PC-3 (cell line): ENCODE measurements around the gene AUP1. TPM values are rescaled to one million over a fixed set of nuclear protein-coding genes. Genes with fewer than 3 reads are reported as not detected.

Experiments
- ATAC-seq: fragments of 200-7000 bp; cut with Tn5 transposase; 2 replicates; pipeline ENCODE4 v1.9.1; 2020; ENCODE audit warnings: mild to moderate bottlenecking, moderate library complexity
- BruUV-seq: library from RNA; stranded (reverse); fragments of 400-500 nt; replicated peaks from 2 replicates; lab custom pipeline; 2021; lab: Mats Ljungman, UMichigan
- CTCF ChIA-PET: fragments of 300-600 bp; sonication (Branson Sonifier 250); formaldehyde crosslinking; loops from one replicate; lab custom pipeline; 2022; ENCODE audit warnings: antibody characterized with exemption; lab: Charles Lee
- POLR2A ChIA-PET: fragments of 300-600 bp; sonication (Branson Sonifier 250); formaldehyde crosslinking; loops from one replicate; lab custom pipeline; 2022; ENCODE audit warnings: antibody characterized with exemption; ENCODE audit not compliant: unreplicated experiment; lab: Charles Lee
- DNase-seq: peaks from one replicate; pipeline ENCODE4 v3.0.0-alpha.2; 2015
- H2AFZ ChIP-seq: fragments of 300-600 bp; sonication (generic); 2 replicates; pipeline ENCODE4 v1.6.0; 2016; ENCODE audit warnings: antibody characterized with exemption, low read length
- H3F3A ChIP-seq: fragments of 300-600 bp; sonication (generic); one replicate; pipeline ENCODE4 v1.6.0; 2017; ENCODE audit warnings: antibody characterized with exemption, low read length, control low read depth, mild to moderate bottlenecking; ENCODE audit not compliant: unreplicated experiment
- H3K27ac ChIP-seq: fragments of 300-600 bp; sonication (generic); 2 replicates; pipeline ENCODE4 v1.5.1; 2016; ENCODE audit warnings: mild to moderate bottlenecking, low read length
- H3K27me3 ChIP-seq: fragments of 300-600 bp; sonication (generic); 2 replicates; pipeline ENCODE4 v1.6.1; 2016; ENCODE audit warnings: low read length, mixed read lengths
- H3K36me3 ChIP-seq: fragments of 300-600 bp; sonication (generic); 2 replicates; pipeline ENCODE4 v1.6.1; 2016; ENCODE audit warnings: low read depth, mixed run types, low read length, mixed read lengths
- H3K4me1 ChIP-seq: fragments of 300-600 bp; sonication (generic); 2 replicates; pipeline ENCODE4 v1.5.1; 2016; ENCODE audit warnings: low read length; ENCODE audit not compliant: insufficient read depth
- H3K4me2 ChIP-seq: fragments of 300-600 bp; sonication (generic); 2 replicates; pipeline ENCODE4 v1.6.0; 2016; ENCODE audit warnings: low read length
- H3K4me3 ChIP-seq: fragments of 300-600 bp; sonication (generic); 2 replicates; pipeline ENCODE4 v1.5.1; 2016; ENCODE audit warnings: mild to moderate bottlenecking, low read length, mixed read lengths
- H3K79me2 ChIP-seq: fragments of 300-600 bp; sonication (generic); 2 replicates; pipeline ENCODE4 v1.6.1; 2017; ENCODE audit warnings: low read length, mixed read lengths
- H3K9ac ChIP-seq: fragments of 300-600 bp; sonication (generic); 2 replicates; pipeline ENCODE4 v1.6.0; 2016; ENCODE audit warnings: mild to moderate bottlenecking, low read length
- H3K9me2 ChIP-seq: fragments of 300-600 bp; sonication (generic); replicated peaks from 2 replicates; pipeline ENCODE4 v1.6.1; 2016; ENCODE audit warnings: mixed run types, low read length, mixed read lengths
- H3K9me3 ChIP-seq: fragments of 300-600 bp; sonication (generic); 2 replicates; pipeline ENCODE4 v1.6.1; 2016; ENCODE audit warnings: low read length, mixed read lengths
- H4K20me1 ChIP-seq: fragments of 300-600 bp; sonication (generic); 2 replicates; pipeline ENCODE4 v1.6.1; 2016; ENCODE audit warnings: low read length, mixed read lengths
- EZH2 ChIP-seq: fragments of 300-600 bp; sonication (generic); IDR thresholded peaks from one replicate; pipeline ENCODE4 v1.6.1; 2017; ENCODE audit warnings: antibody characterized with exemption, mild to moderate bottlenecking, low read length; ENCODE audit not compliant: unreplicated experiment
- EZH2phosphoT487 ChIP-seq: fragments of 300-600 bp; sonication (generic); IDR thresholded peaks from 2 replicates; pipeline ENCODE4 v1.6.1; 2018; ENCODE audit warnings: mild to moderate bottlenecking, antibody characterized with exemption, low read length, borderline replicate concordance
- intact Hi-C: fragments of 100-400 bp; cut with micrococcal nuclease; formaldehyde crosslinking; loops from 2 replicates; pipeline ENCODE4 v1.9.0; 2023
- total RNA-seq: library from RNA; depleted of rRNA; stranded (reverse); fragments of >200 nt; gene quantifications from 2 replicates; pipeline ENCODE4 v1.2.3, GENCODE V29; 2014
- TF ChIP-seq, protein P1 (sequence below): fragments of 300-600 bp; sonication (generic); conservative IDR thresholded peaks from 2 replicates; pipeline ENCODE4 v1.5.1; 2017; ENCODE audit warnings: antibody characterized with exemption, low read depth, mild to moderate bottlenecking, low read length

The AUP1 gene
- total RNA-seq, 1 experiment from 2014 or later: 233 TPM

DNA sequence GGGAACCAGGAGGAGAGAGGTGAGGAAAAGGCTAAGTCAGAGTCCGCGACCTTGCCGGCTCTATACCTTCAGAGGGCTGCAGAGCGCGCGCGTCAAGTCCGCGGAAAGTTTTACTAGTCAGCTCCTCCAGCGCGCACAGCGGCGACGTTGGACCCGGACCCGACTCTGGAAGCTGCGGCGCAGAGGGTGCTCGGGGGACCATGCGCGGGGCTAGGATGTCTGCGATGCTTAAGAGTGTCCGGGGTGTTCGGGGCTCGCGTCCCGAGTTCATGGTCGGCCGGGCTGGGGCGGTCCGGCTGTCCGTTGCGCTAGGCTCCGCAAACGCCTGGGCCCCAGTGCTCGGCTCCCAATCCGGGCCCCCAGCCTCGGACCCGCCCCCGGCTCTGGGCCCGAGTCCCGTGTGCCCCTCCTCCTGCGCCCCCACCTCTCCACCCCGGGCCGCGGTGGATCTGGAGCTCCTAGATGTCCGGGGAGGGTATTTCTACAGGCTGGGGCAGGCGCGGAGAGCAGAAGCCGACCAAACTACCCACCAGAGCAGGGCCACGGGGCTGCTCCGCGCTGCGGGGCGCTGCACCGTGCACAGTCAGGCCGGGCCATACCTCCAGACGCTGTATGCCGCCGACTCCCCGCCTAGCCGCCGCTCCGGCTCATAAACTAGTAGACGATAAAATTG, 30.1 kb downstream of the AUP1 start, which contains the start of gene LBX2:
TSS of gene LBX2 (minus strand) at position 337 of the 673 bp plus-strand sequence. CDS start at position 271, 66 bp downstream.
- intact Hi-C loops: no loop called here
- Histone ChIP-seq H3K9me3 (no peaks in the 10 kb centered on the region), H3K27ac (no peak within 1 kb of the TSS), H4K20me1 (no peaks in the 10 kb centered on the region), H3K79me2 (no peaks in the 10 kb centered on the region), H3K27me3 (no peaks in the 10 kb centered on the region), H3K9me2 (no peaks in the 10 kb centered on the region), H2AFZ (peak within 1 kb of the TSS; percentile 87), H3K4me1 (peaks cover 19% of the 10 kb centered on the region), H3K36me3 (no peaks in the 10 kb centered on the region), H3K4me3 (peak within 1 kb of the TSS; percentile 67), H3K4me2 (peak within 1 kb of the TSS; percentile 94), H3F3A (no peaks in the 10 kb centered on the region), H3K9ac (peak within 1 kb of the TSS; percentile 19; the same call in 1 of the 2 replicates)
- DNase-seq (no peak), ATAC-seq (no peak)
- CTCF ChIA-PET: no interaction called here
- TF ChIP-seq, protein P1, sequence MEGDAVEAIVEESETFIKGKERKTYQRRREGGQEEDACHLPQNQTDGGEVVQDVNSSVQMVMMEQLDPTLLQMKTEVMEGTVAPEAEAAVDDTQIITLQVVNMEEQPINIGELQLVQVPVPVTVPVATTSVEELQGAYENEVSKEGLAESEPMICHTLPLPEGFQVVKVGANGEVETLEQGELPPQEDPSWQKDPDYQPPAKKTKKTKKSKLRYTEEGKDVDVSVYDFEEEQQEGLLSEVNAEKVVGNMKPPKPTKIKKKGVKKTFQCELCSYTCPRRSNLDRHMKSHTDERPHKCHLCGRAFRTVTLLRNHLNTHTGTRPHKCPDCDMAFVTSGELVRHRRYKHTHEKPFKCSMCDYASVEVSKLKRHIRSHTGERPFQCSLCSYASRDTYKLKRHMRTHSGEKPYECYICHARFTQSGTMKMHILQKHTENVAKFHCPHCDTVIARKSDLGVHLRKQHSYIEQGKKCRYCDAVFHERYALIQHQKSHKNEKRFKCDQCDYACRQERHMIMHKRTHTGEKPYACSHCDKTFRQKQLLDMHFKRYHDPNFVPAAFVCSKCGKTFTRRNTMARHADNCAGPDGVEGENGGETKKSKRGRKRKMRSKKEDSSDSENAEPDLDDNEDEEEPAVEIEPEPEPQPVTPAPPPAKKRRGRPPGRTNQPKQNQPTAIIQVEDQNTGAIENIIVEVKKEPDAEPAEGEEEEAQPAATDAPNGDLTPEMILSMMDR: no peak
- no peak for TF ChIP-seq EZH2
- TF ChIP-seq EZH2phosphoT487: no peak
- POLR2A ChIA-PET: no interaction called here
- no TSS peak for BruUV-seq

GRCh38 chr2:74498500-74499266, 30.8 kb downstream of the AUP1 start:
- Histone ChIP-seq H4K20me1 (no peaks in the 10 kb centered on the region), H3K36me3 (peaks cover 7% of the 10 kb centered on the region; the same call in 1 of the 2 replicates), H3K9me2 (no peaks in the 10 kb centered on the region), H3K27ac (no peak overlapping the region), H3K27me3 (no peaks in the 10 kb centered on the region), H3K4me2 (peak overlapping the region; percentile 94), H3F3A (no peaks in the 10 kb centered on the region), H3K9me3 (no peaks in the 10 kb centered on the region), H3K4me3 (peak overlapping the region; percentile 67), H3K79me2 (no peaks in the 10 kb centered on the region), H3K9ac (peak overlapping the region; percentile 19; the same call in 1 of the 2 replicates), H2AFZ (peak overlapping the region; percentile 87), H3K4me1 (peaks cover 19% of the 10 kb centered on the region)
- CTCF ChIA-PET: no interaction called here
- BruUV-seq: TSS peak; percentile 40
- ATAC-seq (peak; percentile 69), DNase-seq (peak; percentile 58)
- POLR2A ChIA-PET: no interaction called here
- TF ChIP-seq, protein P1: no peak
- TF ChIP-seq EZH2 (no peak), EZH2phosphoT487 (no peak)
- intact Hi-C loops: loop anchor here (1.0 kb wide), 1 partner anchor 15 kb away; the partner anchor contains the start of gene TTC31
